K562 (cell line): ENCODE results near the gene SPTY2D1. TPM values are rescaled to one million over a fixed set of nuclear protein-coding genes. Genes with fewer than 3 reads are reported as not detected.

ENCODE experiments used
- ATAC-seq: fragments of 200-7000 bp; cut with Tn5 transposase; 3 replicates; pipeline ENCODE4 v1.9.1; 2020; ENCODE audit warnings: moderate library complexity
- BruUV-seq: library from RNA; stranded (reverse); fragments of 400-500 nt; replicated peaks from 2 replicates; lab custom pipeline; 2021; lab: Mats Ljungman, UMichigan
- CTCF ChIA-PET: fragments of 300-600 bp; formaldehyde crosslinking; extraction: SDS; loops from one replicate; lab custom pipeline; 2021; ENCODE audit warnings: low intra/inter-chr PET ratio; lab: Yijun Ruan, JAX
- POLR2A ChIA-PET: fragments of 300-600, 350-650 bp; sonication (Branson Sonifier 250); formaldehyde crosslinking; extraction: SDS; loops from one replicate; lab custom pipeline; 2021; ENCODE audit warnings: antibody characterized with exemption, inconsistent platforms; lab: Yijun Ruan, JAX
- DNase-seq, 4 experiments: peaks; one replicate each; pipeline versions ENCODE4 v3.0.0 to v3.0.0-alpha.2; 2011 to 2018; ENCODE audit warnings: low spot score in 3 of 4, mixed read lengths in 3 of 4; ENCODE audit errors: extremely low read depth in 1 of 4
- FAIRE-seq: peaks from 2 replicates; lab custom pipeline; 2011; peaks lifted over from hg19 to GRCh38; lab: Jason Lieb, UNC
- H2AFZ ChIP-seq: 2 replicates; pipeline ENCODE4 v1.6.0; 2011; ENCODE audit warnings: low read depth, low read length, control low read depth, inconsistent platforms
- H3K27ac ChIP-seq: fragments of 200-600 bp; 3 replicates; pipeline ENCODE4 v1.8.0; 2011; ENCODE audit warnings: low read depth, mild to moderate bottlenecking, control low read depth, inconsistent platforms, low read length, moderate library complexity, mixed read lengths; ENCODE audit errors: extremely low read depth
- H3K27me3 ChIP-seq, 2 experiments: fragments of 300-600 bp in 1 of 2; 2 replicates in 1 of 2; 3 replicates in 1 of 2; pipeline versions ENCODE4 v1.6.0 to v1.8.0; 2011; ENCODE audit warnings: inconsistent platforms in 2 of 2, low read length in 2 of 2, mild to moderate bottlenecking in 1 of 2, mixed read lengths in 1 of 2, moderate library complexity in 1 of 2; ENCODE audit not compliant: control insufficient read depth in 2 of 2, insufficient read depth in 2 of 2
- H3K36me3 ChIP-seq: fragments of 300-600 bp; 3 replicates; pipeline ENCODE4 v1.8.0; 2011; ENCODE audit warnings: mild to moderate bottlenecking, low read length, inconsistent platforms; ENCODE audit not compliant: control insufficient read depth, insufficient read depth
- H3K4me1 ChIP-seq, 2 experiments: fragments of 200-600 bp in 1 of 2; replicated peaks in 1 of 2; 2 replicates in 1 of 2; 3 replicates in 1 of 2; pipeline versions ENCODE4 v1.5.1 to v1.8.0; 2011; ENCODE audit warnings: inconsistent platforms in 2 of 2, low read length in 2 of 2, mild to moderate bottlenecking in 1 of 2, mixed read lengths in 1 of 2, moderate library complexity in 1 of 2; ENCODE audit not compliant: control insufficient read depth in 2 of 2, insufficient read depth in 2 of 2
- H3K4me2 ChIP-seq: 2 replicates; pipeline ENCODE4 v1.6.1; 2011; ENCODE audit warnings: low read length, control low read depth, inconsistent platforms, mixed read lengths; ENCODE audit not compliant: insufficient read depth
- H3K4me3 ChIP-seq: fragments of 200-600 bp; sonication (generic), shearing (Covaris generic); 2 replicates; pipeline ENCODE4 v1.5.1; 2016; ENCODE audit warnings: control low read depth, inconsistent platforms
- H3K79me2 ChIP-seq: fragments of 200-600 bp; 3 replicates; pipeline ENCODE4 v1.8.0; 2011; ENCODE audit warnings: low read length, inconsistent platforms; ENCODE audit not compliant: control insufficient read depth, insufficient read depth
- H3K9ac ChIP-seq, 2 experiments: 2 replicates each; pipeline versions ENCODE4 v1.6.0 to v1.6.1; 2011; ENCODE audit warnings: low read depth in 2 of 2, low read length in 2 of 2, control low read depth in 1 of 2, inconsistent platforms in 1 of 2, mild to moderate bottlenecking in 1 of 2, mixed read lengths in 1 of 2; ENCODE audit not compliant: insufficient read depth in 1 of 2
- H3K9me1 ChIP-seq: one replicate; pipeline ENCODE4 v1.6.0; 2011; ENCODE audit warnings: inconsistent platforms, mild to moderate bottlenecking, low read length, moderate library complexity; ENCODE audit not compliant: control insufficient read depth, insufficient read depth
- H3K9me3 ChIP-seq: replicated peaks from 2 replicates; pipeline ENCODE4 v1.5.1; 2011; ENCODE audit warnings: low read depth, low read length, inconsistent platforms; ENCODE audit not compliant: control insufficient read depth, insufficient read depth
- H4K20me1 ChIP-seq: replicated peaks from 2 replicates; pipeline ENCODE4 v1.6.1; 2011; ENCODE audit warnings: low read length, inconsistent platforms, mixed read lengths; ENCODE audit not compliant: control insufficient read depth, insufficient read depth
- CBFA2T3 ChIP-seq: fragments of 450-650 bp; IDR thresholded peaks from 2 replicates; pipeline ENCODE4 v1.6.1; 2017
- CHD1 ChIP-seq: fragments of 200-600 bp; sonication (generic); IDR thresholded peaks from one replicate; pipeline ENCODE4 v1.6.1; 2012; ENCODE audit warnings: mild to moderate bottlenecking, moderate library complexity, low read length, inconsistent platforms
- ETV5 ChIP-seq: sonication (generic); formaldehyde crosslinking; IDR thresholded peaks from 2 replicates; pipeline ENCODE4 v1.4.0; 2020; ENCODE audit warnings: low read depth, mild to moderate bottlenecking, missing genetic modification reagents
- FOXK1 ChIP-seq: sonication (generic); formaldehyde crosslinking; IDR thresholded peaks from 2 replicates; pipeline ENCODE4 v1.8.0; 2022; ENCODE audit warnings: missing genetic modification reagents, mild to moderate bottlenecking, borderline replicate concordance
- KAT7 ChIP-seq: sonication (generic); formaldehyde crosslinking; IDR thresholded peaks from 2 replicates; pipeline ENCODE4 v1.8.0; 2022; ENCODE audit warnings: missing genetic modification reagents, mild to moderate bottlenecking, borderline replicate concordance
- LCOR ChIP-seq: sonication (generic); formaldehyde crosslinking; IDR thresholded peaks from 2 replicates; pipeline ENCODE4 v1.8.0; 2022; ENCODE audit warnings: mild to moderate bottlenecking, missing genetic modification reagents
- PHTF2 ChIP-seq: fragments of 250-450 bp; sonication (Bioruptor Pico); IDR thresholded peaks from 2 replicates; pipeline ENCODE4 v1.5.0; 2021; ENCODE audit warnings: mild to moderate bottlenecking
- SAP30 ChIP-seq: fragments of 200-600 bp; sonication (generic); IDR thresholded peaks from 2 replicates; pipeline ENCODE4 v1.6.1; 2012; ENCODE audit warnings: borderline replicate concordance, low read depth, mild to moderate bottlenecking, moderate library complexity, low read length, control low read depth, inconsistent platforms; ENCODE audit not compliant: insufficient read depth, poor library complexity, severe bottlenecking
- SNRNP70 ChIP-seq: fragments of 200-400 bp; formaldehyde crosslinking; optimal IDR thresholded peaks from 2 replicates; pipeline ENCODE3; 2017; ENCODE audit warnings: low read depth, low read length
- TCF3 ChIP-seq: sonication (generic); formaldehyde crosslinking; IDR thresholded peaks from 2 replicates; pipeline ENCODE4 v1.4.0; 2020; ENCODE audit warnings: mild to moderate bottlenecking, missing genetic modification reagents
- ZNF140 ChIP-seq: fragments of 250-450 bp; sonication (Bioruptor Pico); IDR thresholded peaks from 2 replicates; pipeline ENCODE4 v1.8.0; 2021; ENCODE audit warnings: moderate library complexity, mild to moderate bottlenecking, inconsistent platforms
- ZNF740 ChIP-seq, 3 experiments: fragments of 200-800 bp in 1 of 3; sonication (Bioruptor generic) in 1 of 3; sonication (generic) in 1 of 3; formaldehyde crosslinking in 1 of 3; IDR thresholded peaks; 2 replicates each; pipeline versions ENCODE4 v1.6.1 to v1.8.0; 2016 to 2022; ENCODE audit warnings: mild to moderate bottlenecking in 2 of 3, missing compliant biosample characterization in 2 of 3, missing genetic modification characterization in 2 of 3, missing genetic modification reagents in 1 of 3
- WGBS: fragments of 100-300 bp; shearing (Covaris generic); methylation state at CpG from one replicate; pipeline ENCODE4 v1.1.6; 2016; ENCODE audit warnings: low coverage, mixed read lengths; ENCODE audit not compliant: insufficient coverage; ENCODE audit errors: missing lambda C conversion rate; 5-methylcytosine and 5-hydroxymethylcytosine counted together
- in situ Hi-C: fragments of 300-500 bp; cut with MboI; formaldehyde crosslinking; loops from 4 replicates; pipeline ENCODE4 v1.15.0; 2018; ENCODE audit warnings: inconsistent platforms, mixed read lengths
- intact Hi-C: fragments of 100-400 bp; cut with micrococcal nuclease; formaldehyde crosslinking; loops from 2 replicates; pipeline ENCODE4 v1.14.2; 2022
- polyA plus RNA-seq, 8 experiments: library from polyadenylated mRNA; depleted of rRNA in 4 of 8; stranded (reverse) in 5 of 8; unstranded in 3 of 8; fragments of >200 nt; fragmentation: Nextera tagmentation in 2 of 8; fragmentation: Illumina TruSeq in 1 of 8; extraction: Ambion mirVana in 2 of 8; extraction: Trizol in 1 of 8; gene quantifications; 2 replicates each; pipeline versions ENCODE4 v1.2.1 to v1.2.3, GENCODE V29; 2011 to 2014; ENCODE audit warnings: inconsistent platforms in 1 of 8, missing spikeins in 1 of 8
- total RNA-seq, 7 experiments: library from RNA; depleted of rRNA in 6 of 7; stranded (reverse); fragments of >200 nt in 6 of 7; fragmentation: Illumina TruSeq in 2 of 7; extraction: Trizol in 2 of 7; gene quantifications; 2 replicates each; pipeline versions ENCODE4 v1.2.1 to v1.2.3, GENCODE V29; 2011 to 2021; ENCODE audit warnings: low replicate concordance in 1 of 7

The SPTY2D1 gene
- total and polyA plus RNA-seq, 9 of the 15 experiments (the other 6 are each of a cell fraction or from before 2014, with no cell fraction given), result 3.2 to 32.1 (median 12.9) TPM

- FAIRE-seq (peak; percentile 79), ATAC-seq (peak; percentile 4; the same call in 2 of the 3 replicates), DNase-seq (peak in 1 of 4 experiments; percentile 18)
- Histone ChIP-seq H3K79me2 (peaks cover 51% of the 10 kb centered on the region), H3K27me3 (no peaks in the 10 kb centered on the region), H3K4me2 (peak overlapping the region; percentile 95), H3K27ac (peak overlapping the region; percentile 78), H3K9me1 (no peaks in the 10 kb centered on the region), H2AFZ (peak overlapping the region; percentile 95), H3K9ac (peak overlapping the region; percentile 93), H3K4me3 (peak overlapping the region; percentile 95), H3K9me3 (no peaks in the 10 kb centered on the region), H3K4me1 (peaks cover 4 to 5% of the 10 kb centered on the region in 2 experiments; a peak in 3 of 5 replicates), H3K36me3 (no peaks in the 10 kb centered on the region), H4K20me1 (no peaks in the 10 kb centered on the region; the same call in 1 of the 2 replicates)
- TF ChIP-seq CHD1 (peak; percentile 82), FOXK1 (CRISPR knock-in tag) (0 out of 2 replicates have a peak, but pooled peaks have one; percentile 13), CBFA2T3 (0 out of 2 replicates have a peak, but pooled peaks have one; percentile 29), TCF3 (CRISPR knock-in tag) (peak; percentile 20; the same call in 1 of the 2 replicates), SAP30 (peak; percentile 81), PHTF2 (no peak), ZNF740 (CRISPR knock-in tag; IDR thresholded peaks at IDR 0.05) (0 out of 2 replicates have a peak, but pooled peaks have one; percentile 22), ZNF740 (tag; IDR thresholded peaks at IDR 0.05) (0 out of 4 replicates have a peak, but pooled peaks of 1 of the 2 experiments have one; percentile 31), KAT7 (CRISPR knock-in tag) (0 out of 2 replicates have a peak, but pooled peaks have one; percentile 39), ETV5 (0 out of 2 replicates have a peak, but pooled peaks have one; percentile 0), SNRNP70 (no peak), ZNF140 (no peak), LCOR (0 out of 2 replicates have a peak, but pooled peaks have one; percentile 14)
- TSS peak; percentile 67 for BruUV-seq
- intact Hi-C loops, result loop anchor here (5.0 kb wide), 1 partner anchor 46 kb away; the partner anchor contains the start of gene UEVLD
- ChIA-PET CTCF (interaction anchor here (0.7 kb wide), 1 partner anchor 318 kb away, joined by 3 read pairs; no protein-coding TSS in a partner anchor), POLR2A (interaction anchor here (0.6 to 2.0 kb wide), 13 partner anchors 9 to 390 kb away, joined by 3 to 10 read pairs (median 4); partner anchors contain the start of genes IGSF22 and UEVLD)
- 2% methylated on average over 31 of the region's 31 CpGs for WGBS
- in situ Hi-C loops, result no loop called here
These were observed 644 bp downstream of the SPTY2D1 start for GRCh38 chr11:18633256-18634139.
